Stimulated activated naive CD4-positive, alpha-beta T cell (primary cell): Measurements from ENCODE around the gene MATK.

Source experiments
- DNase-seq, 6 experiments: peaks; one replicate each; lab custom pipeline; 2025; lab: John Stamatoyannopoulos, UW

MATK gene

DNA sequence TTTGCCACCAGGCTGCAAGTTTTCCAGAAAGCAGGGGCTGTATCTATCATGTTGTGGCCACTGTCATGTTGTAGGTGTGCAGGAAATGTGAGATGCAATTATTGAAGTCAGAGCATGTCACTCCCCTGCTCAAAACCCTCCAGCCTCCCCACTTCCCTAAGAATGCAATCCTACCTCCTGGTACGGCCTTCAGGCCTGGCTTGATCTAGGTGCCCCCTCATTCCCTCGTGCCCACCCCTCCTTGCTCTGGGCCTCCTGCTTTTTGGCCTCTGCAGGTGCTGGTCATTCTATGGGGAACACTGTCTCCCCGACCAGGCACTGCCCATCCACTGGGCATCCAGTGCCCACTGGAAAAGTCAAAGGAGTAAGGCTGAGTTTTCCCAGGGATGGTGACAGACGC, 28.5 kb upstream of the MATK start:
- no peak for DNase-seq

DNA sequence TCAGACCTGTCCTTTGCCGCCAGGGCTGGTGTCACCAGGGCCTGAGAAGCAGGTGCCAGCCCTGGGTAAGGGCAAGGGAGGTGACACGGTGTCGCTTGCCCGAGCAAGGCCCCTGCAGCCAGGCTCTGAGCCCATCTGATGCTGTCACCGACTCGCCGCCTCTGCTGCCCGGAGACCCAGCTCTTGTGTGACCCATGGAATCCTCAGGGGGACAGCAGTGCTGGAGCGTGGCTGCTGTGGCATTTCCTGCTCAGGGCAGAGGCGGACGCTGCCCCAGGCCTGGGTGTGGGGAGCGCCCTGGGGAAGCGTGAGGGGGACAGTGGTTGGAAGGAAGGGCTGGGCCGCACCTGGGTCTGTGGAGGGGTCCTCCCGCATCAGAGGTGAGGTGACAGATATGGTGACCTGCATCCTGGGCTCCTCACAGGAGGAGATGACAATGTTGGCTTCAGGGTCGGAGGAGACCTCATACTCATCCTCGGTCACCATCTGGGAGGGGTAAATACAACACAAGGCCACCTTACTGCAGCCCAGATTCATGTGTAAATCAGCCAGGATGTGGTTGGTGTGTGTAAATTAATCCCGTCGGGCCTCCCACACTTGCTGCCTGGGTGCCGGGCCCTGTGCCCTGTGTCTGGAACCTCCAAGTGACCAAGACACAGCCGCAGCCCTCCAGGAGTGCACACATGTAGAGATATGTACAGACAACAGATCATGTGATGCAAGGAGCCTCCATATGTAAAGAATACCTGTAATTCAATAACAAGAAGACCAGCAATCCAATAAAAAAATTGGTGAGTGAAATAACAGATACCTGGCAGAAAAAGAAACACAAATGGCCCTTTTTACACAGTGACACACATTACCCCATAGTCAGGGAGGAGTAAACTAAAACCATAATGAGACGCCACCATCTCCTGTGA, 27.6 kb upstream of the MATK start:
- no peak for DNase-seq

DNA sequence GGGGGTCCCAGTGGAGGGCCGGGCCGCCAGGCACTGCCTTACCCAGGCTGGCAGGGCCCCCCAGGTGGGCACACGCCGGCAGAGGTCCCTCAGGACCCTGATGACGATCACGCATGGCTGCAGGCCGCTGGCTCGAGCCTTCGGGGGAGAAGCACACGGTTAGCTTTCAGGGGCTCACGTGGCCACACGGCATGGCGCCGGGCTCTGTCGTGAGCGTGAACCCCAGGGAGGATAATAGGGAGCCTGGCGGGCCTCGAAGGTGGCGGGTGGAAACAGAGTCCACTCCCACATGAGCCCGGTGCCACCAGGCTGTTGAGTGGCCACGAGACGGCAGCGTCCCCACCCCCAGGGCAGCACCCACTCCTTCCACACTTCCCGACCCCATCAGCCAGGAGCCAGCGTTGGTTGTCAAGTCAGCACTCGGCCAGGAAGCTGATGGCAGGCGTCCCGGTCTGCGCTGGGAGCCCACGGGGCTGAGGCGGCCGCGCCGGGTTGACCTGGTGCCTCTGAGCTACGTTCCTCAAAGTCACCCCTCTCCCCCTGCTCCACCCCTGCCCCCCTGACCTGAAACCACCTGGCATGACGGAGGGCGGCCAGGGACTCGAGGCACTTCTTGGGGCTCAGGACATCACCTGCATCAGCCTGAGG, 24.7 kb upstream of the MATK start:
- DNase-seq: no peak

DNA sequence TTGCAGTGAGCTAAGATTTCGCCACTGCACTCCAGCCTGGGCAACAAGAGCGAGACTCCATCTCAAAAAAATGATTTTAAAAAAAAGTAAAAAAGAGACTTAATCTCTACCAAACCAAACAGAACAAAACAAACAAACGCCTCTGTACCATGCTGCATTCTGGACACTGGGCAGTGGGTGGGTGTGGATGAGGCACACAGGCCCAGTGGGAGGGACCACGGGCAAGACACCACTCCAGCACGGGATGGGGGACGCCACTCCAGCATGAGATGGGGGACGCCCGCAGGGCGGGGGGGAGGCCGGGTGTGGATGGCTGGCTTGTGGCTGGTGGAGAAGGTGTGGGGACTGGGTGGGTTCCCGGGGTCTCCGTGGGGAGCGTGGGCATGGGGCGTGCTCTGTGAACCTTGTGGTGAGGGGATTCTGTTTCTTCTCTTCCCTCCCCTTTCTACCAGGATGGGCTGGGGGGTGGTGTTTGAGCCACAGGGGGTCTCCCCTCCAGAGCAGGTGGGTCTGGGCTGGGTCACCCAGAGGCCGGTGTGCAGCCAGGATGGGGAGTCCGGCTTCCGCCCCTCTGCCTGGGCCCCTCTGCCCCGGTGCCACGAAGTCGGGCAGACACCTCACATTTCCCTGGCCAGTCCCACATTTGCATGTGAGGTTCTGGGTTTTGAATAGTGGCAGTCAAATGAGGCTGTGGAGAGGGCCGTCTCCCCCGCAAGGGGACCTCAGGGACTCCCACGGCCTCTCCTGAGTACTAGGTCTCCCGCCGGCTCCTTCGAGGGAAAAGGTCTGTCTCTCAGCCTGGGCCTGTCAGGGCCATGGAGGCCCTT, 23.9 kb upstream of the MATK start:
- no peak for DNase-seq

DNA sequence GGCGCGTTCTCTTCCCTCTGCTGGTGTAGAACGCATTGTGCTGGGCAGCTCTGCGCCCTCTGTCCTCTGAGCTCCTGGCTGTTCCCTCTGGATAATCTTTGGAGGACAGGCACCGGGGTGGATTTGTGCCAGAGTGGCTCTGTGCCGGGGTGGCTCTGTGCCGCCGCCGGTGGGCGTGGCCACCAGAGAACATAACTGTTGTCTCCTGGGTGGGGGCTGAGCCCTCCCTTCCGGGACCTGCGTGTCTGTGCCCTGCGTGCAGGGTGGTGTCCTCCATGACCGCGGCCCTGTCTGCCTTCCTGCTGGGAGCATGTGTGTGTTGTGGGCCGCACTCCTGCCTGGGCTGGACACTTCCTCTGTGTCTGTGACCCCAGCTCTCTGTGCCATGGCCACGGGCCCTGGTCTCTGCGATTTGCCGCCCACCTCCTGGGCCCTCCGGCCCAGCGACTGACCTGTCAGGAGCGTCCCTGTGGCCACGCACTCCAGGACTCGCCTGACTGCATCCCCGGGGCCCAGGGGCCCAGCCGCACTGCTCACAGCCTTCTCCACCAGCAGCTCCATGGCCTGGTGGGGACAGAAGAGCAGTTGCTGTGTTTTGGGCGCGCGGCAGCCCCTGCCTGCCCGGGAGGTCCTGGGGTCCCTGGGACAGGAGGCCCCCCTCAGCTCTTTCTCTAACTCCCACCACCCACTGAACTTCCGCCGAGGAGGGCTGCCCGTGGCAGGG, 22.4 kb upstream of the MATK start:
- DNase-seq: no peak

DNA sequence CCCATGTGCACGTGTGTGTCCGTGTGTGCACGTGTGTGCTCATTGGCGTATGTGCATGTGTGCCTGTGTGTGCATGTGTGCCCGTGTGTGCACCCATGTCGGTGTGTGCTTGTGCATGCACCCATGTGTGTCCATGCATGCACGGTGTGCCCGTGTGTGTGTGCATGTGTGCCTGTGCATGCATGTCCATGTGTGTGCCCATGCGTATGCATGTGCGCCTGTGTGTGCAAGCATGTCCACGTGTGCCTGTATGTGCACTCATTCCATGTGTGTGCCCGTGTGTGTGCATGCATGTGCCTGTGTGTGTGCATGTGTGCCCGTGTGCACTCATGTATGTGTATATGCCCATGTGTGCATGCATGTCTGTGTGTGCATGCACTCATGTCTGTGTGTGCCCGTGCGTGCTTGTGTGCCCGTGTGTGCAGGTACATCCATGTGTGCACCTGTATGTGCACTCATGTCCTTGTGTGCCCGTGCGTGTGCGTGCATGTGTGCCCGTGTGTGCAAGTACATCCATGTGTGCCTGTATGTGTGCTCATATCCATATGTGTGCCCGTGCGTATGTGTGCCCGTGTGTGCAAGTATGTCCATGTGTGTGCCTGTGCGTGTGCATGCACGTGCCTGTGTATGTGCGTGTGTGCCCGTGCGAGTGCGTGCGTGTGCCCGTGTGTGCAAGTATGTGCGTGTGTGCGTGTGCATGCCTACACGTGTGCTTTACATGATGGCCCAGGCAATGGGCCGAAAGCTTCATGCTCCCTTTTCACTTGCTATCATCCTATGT, 21.6 kb upstream of the MATK start:
- no peak for DNase-seq

DNA sequence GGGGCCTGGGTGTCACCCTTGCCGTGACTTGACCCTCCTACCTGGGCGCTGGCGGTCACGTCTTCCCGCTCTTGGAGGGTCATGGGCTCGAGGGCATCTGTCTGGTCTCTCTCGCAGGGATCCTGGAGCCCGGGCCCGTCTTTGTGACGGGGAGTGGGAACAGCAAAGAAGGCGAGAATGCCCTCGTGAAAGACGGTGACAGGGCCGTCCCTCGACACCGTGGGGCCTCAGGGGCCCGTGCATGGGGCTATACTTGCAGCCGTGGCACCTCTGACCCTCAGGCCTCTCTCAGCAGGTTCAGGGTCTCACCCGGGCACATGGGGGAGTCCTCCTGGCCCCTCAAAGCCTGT, 20.9 kb upstream of the MATK start:
- no peak for DNase-seq

DNA sequence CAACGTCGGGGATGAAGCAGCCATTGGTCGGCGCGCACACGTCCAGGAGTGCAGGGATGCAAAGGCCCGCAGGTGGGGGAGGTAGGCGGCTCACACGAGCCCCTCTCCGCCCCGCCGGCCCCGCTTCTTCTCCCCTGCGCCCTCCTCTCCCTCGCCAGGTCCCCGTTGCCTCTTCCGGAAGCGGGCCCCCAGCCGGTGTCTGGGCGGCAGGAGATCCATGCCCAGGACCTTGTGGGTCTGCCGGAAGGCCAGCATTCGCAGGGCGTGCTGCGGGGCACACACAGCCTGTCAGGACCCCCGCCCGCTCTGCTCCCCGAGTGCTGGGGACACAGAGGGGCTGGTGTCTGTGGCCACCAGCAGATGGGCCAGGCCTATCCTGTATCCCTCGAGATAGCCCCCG, 19.7 kb upstream of the MATK start:
- DNase-seq: no peak

DNA sequence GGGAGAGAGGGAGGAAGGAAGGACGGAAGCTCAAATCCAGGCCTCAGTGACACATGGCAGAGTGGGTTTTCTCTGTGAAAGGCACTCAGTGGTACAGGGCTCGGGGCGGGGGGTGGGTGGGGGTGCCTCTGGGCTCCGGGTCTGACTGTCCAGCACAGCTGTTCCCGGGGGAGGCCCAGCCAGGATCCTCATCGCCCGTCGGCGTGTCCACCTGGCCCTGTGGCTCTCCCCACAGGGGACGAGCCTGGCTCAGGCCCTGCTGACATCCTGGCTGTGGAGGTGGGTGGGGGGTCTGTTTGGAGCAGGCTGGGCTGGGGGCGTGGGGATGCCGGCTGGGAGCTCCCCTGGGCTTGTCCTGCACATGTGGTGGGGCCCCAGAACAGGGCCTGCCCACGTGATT, 18.2 kb upstream of the MATK start:
- DNase-seq: no peak

DNA sequence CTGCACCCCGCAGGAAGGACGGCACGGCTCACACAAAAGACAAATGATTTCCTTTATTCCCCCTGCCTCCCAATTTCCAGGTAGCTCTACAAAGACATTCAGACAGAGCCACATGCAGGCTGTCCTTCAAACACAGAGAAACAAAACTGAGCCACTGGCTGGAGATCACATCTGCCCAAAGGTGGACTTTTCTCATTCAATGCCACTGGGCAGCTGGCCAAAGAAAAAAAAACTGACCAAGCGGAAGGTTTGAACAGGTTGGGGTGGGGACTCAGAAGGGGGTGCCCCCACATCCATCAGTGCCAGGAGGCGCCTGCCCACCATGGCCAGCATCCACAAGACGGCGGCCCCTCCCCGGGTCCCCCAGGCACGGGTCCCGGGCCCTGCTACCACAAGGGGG, 17.8 kb upstream of the MATK start:
- no peak for DNase-seq

DNA sequence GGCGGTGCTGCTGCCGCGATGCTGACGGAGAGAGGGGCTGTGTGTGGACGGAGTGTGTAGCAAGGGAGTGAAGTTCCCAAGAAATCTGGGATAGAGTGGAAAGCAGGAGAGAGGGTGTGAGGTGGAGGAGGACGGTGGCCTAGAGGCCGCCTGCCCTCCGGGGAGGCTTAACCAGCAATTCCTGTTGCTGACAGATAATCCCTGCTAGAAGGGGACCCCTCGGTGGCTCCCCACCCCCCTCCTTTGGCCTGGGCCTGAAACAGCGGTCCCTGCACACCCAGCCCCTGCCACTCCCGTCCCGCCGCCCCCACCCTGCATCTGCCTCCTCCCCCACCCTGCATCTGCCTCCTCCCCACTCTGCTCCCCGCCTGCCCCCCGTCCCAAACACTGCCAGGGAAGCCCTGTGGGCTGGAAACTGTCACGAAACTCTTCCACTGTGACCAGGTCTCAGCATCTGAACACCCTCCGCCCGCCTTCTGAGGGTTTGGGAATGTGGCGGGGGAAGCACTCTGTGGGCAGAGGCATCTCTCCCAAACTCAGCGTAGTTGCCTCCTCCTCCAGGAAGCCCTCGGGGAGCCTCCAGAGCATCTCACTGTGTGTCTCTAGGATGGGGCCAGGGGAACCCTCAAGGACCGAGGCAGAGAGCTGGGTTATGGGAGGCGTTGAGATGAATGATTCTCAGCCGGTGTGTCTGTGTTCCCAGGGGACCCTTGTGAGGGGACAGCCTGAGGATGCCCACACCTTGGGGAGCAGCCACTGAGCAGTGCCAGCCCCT, 17.1 kb upstream of the MATK start:
- DNase-seq: no peak

DNA sequence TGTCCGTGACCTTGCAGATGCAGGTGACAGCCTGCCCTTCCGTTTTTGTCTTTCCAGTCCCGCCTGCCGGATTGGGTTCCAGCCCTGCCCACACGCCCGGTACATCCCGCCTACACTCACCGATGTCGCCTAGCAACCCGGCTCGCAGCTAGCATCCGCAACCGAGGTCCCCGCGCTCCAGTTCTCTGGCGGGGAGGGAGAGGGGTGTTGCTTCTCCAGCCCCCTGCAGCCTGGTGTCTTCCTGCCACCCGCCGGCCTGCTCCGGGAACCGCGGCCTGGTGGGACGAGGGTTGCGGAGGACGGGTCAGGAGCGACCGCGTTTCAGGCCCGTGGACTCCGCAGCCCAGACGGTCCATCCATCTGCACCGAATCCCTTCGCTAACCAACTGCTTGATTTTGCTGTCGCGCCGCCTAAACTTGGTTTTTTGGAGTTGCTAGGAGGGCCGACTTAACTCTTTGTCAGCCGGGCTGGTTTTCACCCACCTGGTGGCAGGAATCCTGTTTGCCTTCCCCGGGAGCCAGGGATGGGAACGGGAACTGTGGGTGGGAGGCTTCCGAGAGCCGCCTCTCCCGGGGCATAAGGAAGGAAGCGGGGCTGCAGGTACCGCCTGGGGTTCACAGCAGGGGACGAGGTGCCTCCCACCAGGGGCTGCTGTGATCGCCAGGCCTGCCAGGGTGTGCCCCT, 15.4 kb upstream of the MATK start:
- DNase-seq: peak; percentile 23 to 62 (median 32)

DNA sequence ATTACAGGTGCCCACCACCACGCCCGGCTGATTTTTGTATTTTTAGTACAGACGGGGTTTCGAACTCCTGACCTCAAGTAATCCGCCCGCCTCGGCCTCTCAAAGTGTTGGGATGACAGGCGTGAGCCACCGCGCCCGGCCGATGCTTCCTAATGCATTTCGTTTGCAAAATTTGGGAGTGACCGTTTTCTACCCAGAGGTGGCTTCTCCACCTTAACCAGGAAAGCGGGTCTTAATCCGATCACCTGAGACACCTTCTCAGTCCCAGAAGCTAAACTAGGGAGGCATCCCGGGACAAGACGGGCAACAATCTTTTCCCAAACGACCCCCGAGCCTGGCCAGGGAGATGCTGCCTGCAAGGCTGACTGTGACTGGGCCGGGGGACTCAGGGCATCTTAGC, 14.8 kb upstream of the MATK start:
- no peak for DNase-seq

DNA sequence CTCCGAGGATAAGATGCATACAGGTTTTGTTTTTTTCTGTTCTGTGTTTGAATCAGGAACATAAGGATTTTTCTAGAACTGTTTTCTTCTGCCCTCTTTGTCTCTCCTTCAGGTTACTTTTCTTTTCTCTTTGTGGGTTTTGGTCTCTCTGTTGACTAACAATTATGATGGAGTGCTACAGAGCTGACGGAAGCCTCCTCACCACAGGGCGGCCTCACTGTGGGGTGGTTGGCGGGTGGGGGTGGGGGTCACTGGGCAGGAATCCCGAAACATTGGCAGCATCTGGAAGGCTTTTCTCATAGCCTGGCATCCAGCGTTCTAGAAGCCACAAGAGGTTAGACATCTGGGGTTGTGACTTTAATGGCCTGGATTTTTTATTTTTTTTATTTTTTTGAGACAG, 12.0 kb upstream of the MATK start:
- DNase-seq: peak in 3 of 6 experiments; percentile 30 to 52 (median 49)

DNA sequence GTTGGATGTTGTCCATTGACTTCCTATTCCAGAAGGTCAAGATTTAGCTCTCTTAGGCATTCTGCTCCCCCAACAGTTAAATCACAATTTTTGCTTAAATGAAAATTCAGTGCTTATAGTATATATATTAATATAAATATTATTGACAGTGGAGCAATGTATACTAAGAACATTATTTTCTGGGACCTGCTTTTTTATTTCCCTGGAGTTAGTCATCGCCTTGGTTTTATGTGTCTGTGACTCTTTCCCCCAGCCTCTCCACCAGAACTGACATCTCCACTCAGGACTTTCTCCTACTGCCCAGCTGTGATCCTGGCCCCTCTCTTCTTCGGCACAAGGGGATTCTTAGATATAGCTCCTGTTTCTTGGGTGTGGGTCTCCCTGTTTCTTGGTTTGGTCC, 10.2 kb upstream of the MATK start:
- no peak for DNase-seq

DNA sequence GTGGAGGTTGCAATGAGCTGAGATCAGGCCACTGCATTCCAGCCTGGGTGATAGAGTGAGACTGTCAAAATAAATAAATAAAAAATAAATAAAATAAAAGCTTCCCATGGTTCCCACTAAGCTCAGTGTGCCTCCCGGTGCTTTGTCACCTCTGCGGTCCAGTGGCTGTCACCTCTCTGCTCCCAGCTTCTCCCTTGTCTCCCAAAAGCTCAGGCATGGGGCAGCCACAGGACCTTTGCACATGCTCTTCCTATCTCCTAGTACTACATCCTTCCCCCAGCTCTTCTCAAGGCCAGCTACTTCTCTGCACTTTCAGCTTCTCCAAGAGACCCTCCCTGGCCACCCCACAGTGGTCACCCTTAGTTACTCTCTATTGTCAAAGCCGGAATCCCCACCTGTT, 7.6 kb upstream of the MATK start:
- no peak for DNase-seq

DNA sequence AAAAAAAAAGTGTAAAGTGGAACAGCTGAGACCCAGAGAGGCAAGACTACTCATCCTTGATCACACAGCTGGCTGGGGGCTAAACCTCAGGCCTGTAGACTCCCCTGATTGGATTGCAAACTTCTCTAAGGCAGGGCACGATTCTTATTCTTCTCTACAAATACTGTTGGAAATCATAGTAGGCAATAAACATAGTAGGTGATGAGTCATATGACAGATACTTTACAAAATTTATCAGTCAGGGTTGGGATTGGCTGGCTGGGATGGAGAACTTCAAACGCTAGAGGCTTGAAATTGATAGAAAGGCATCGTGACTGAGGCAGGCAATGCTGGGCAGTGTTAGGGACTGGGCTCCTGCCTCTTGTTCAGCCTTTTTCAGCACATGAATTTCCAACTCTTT, 5.9 kb upstream of the MATK start:
- DNase-seq: no peak

DNA sequence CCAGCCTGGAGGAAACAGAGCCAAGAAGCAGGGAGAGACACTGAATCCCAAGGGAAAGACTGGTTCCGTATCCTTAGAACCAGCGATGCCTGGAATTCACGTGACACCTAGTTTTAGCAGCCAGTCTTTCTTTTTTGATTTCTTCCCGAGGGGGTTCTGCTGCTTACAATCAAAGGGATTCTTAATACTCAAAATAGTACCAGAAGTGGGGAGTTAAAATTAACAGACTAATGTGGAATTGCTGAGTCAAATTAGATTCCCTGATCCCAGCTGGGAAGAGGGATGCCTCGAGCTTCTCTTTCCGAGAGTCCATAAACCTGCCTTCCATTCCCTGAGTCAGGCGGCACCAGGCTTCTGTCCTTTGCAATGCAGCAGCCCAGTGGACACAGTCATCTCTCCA, 4.8 kb upstream of the MATK start:
- no peak for DNase-seq

DNA sequence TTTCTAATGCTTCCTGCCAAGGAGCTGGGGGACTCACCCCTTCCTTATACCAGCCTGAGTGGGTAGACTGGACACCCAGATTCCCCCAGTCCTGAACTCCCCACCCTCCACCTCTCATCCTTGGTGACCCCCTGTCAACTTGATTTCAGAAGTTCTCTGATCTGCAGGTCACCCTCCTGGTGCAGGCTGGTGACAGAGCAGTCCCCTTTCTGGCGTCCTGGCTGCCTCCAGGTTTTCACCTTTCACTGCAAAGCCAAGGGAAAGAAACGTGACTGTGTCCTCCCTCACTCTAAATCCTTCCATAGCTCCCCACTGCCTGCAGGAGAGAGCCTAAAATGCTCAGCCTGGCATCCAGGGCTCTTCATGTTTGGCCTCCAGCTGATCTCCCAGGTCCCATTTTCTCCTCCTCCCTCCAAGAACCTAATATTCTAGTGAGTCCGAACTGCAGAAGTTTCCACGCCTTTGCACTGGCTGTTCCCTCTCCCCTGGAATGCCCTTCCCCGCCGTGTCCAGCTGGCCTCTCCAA, 4.1 kb upstream of the MATK start:
- DNase-seq: no peak
